ENCODE measurements around the gene LRRC28.
"Not testable (repeated sequence)": the region's sequence is repeated elsewhere in the genome, so short reads cannot be mapped to it uniquely, and the experiment has no call there.

LRRC28 gene

GRCh38 chr15:99396375-99396774 is 145.1 kb downstream of the LRRC28 start:
- DNase-seq (ENCODE audit: low read depth), result no peak

- DNase-seq (ENCODE audit: low read depth), result no peak
Measured at GRCh38 chr15:99399061-99399460, 147.8 kb downstream of the LRRC28 start.

- no peak for DNase-seq (ENCODE audit: low read depth)
Measured at GRCh38 chr15:99399618-99400017, 148.3 kb downstream of the LRRC28 start.

GRCh38 chr15:99401216-99401615 is 149.9 kb downstream of the LRRC28 start:
- DNase-seq (ENCODE audit: low read depth), result not testable (repeated sequence)

- DNase-seq (ENCODE audit: low read depth), result no peak
Measured at GRCh38 chr15:99402014-99402729, 150.9 kb downstream of the LRRC28 start.

GRCh38 chr15:99403597-99403996 is 152.3 kb downstream of the LRRC28 start:
- no peak for DNase-seq (ENCODE audit: low read depth)

- DNase-seq (ENCODE audit: low read depth), result no peak
Measured at GRCh38 chr15:99404454-99404853, 153.2 kb downstream of the LRRC28 start.

GRCh38 chr15:99406120-99406519 is 154.8 kb downstream of the LRRC28 start:
- no peak for DNase-seq (ENCODE audit: low read depth)

GRCh38 chr15:99406716-99407487 is 155.6 kb downstream of the LRRC28 start:
- no peak for DNase-seq (ENCODE audit: low read depth)

GRCh38 chr15:99407716-99408115 is 156.4 kb downstream of the LRRC28 start:
- no peak for DNase-seq (ENCODE audit: low read depth)

GRCh38 chr15:99408236-99409096 is 157.2 kb downstream of the LRRC28 start:
- DNase-seq (ENCODE audit: low read depth), result no peak

- no peak for DNase-seq (ENCODE audit: low read depth)
Measured at GRCh38 chr15:99409097-99409473, 157.8 kb downstream of the LRRC28 start.

- no peak for DNase-seq (ENCODE audit: low read depth)
Measured at GRCh38 chr15:99409560-99409959, 158.3 kb downstream of the LRRC28 start.

- no peak for DNase-seq (ENCODE audit: low read depth)
Measured at GRCh38 chr15:99410477-99410876, 159.2 kb downstream of the LRRC28 start.

- DNase-seq (ENCODE audit: low read depth), result no peak
Measured at GRCh38 chr15:99411234-99411633, 160.0 kb downstream of the LRRC28 start.

GRCh38 chr15:99412082-99412481 is 160.8 kb downstream of the LRRC28 start:
- DNase-seq (ENCODE audit: low read depth), result no peak

- no peak for DNase-seq (ENCODE audit: low read depth)
Measured at GRCh38 chr15:99412626-99413025, 161.3 kb downstream of the LRRC28 start.

- no peak for DNase-seq (ENCODE audit: low read depth)
Measured at GRCh38 chr15:99413955-99414754, 162.9 kb downstream of the LRRC28 start.

GRCh38 chr15:99414755-99415731 is 163.8 kb downstream of the LRRC28 start:
- no peak for DNase-seq (ENCODE audit: low read depth)
